HL-60 (cell line): ENCODE measurements around the gene PRICKLE2.

Experiments
- GABPA ChIP-seq: IDR thresholded peaks from 2 replicates; pipeline ENCODE4 v1.6.1; 2012; ENCODE audit warnings: low read depth
- POLR2AphosphoS5 ChIP-seq: IDR thresholded peaks from 2 replicates; pipeline ENCODE4 v1.6.1; 2012; ENCODE audit warnings: low read depth
- TF ChIP-seq, protein P1 (sequence below): IDR thresholded peaks from one replicate; pipeline ENCODE4 v1.5.1; 2011; ENCODE audit warnings: low read length, control low read depth, inconsistent platforms; ENCODE audit not compliant: insufficient read depth
- TF ChIP-seq, protein P2 (sequence below): IDR thresholded peaks from 2 replicates; pipeline ENCODE4 v1.6.1; 2012; ENCODE audit warnings: low read depth; ENCODE audit not compliant: insufficient replicate concordance

DNA sequence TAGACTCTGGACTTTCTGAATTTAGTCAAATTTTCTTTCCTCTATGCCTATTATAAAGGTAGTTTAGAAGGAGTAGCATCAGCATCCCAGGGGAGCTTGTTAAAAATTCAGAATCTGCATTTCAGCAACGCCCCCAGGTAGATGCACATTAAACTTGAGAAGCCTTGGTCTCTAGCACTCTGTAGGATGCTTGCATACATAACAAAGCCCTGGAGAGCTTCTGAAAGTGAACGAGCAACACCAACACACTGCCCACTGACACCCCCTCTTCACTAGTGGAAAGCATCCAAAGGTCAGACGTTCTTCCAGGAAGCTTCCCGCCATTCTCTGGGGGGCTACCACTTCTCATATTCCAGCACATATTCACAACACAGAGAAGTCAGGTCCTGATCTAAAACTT lies 6.5 kb downstream of the PRICKLE2 start:
- TF ChIP-seq, protein P1, sequence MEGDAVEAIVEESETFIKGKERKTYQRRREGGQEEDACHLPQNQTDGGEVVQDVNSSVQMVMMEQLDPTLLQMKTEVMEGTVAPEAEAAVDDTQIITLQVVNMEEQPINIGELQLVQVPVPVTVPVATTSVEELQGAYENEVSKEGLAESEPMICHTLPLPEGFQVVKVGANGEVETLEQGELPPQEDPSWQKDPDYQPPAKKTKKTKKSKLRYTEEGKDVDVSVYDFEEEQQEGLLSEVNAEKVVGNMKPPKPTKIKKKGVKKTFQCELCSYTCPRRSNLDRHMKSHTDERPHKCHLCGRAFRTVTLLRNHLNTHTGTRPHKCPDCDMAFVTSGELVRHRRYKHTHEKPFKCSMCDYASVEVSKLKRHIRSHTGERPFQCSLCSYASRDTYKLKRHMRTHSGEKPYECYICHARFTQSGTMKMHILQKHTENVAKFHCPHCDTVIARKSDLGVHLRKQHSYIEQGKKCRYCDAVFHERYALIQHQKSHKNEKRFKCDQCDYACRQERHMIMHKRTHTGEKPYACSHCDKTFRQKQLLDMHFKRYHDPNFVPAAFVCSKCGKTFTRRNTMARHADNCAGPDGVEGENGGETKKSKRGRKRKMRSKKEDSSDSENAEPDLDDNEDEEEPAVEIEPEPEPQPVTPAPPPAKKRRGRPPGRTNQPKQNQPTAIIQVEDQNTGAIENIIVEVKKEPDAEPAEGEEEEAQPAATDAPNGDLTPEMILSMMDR, result no peak
- TF ChIP-seq POLR2AphosphoS5, result no peak
- TF ChIP-seq GABPA, result no peak
- TF ChIP-seq, protein P2, sequence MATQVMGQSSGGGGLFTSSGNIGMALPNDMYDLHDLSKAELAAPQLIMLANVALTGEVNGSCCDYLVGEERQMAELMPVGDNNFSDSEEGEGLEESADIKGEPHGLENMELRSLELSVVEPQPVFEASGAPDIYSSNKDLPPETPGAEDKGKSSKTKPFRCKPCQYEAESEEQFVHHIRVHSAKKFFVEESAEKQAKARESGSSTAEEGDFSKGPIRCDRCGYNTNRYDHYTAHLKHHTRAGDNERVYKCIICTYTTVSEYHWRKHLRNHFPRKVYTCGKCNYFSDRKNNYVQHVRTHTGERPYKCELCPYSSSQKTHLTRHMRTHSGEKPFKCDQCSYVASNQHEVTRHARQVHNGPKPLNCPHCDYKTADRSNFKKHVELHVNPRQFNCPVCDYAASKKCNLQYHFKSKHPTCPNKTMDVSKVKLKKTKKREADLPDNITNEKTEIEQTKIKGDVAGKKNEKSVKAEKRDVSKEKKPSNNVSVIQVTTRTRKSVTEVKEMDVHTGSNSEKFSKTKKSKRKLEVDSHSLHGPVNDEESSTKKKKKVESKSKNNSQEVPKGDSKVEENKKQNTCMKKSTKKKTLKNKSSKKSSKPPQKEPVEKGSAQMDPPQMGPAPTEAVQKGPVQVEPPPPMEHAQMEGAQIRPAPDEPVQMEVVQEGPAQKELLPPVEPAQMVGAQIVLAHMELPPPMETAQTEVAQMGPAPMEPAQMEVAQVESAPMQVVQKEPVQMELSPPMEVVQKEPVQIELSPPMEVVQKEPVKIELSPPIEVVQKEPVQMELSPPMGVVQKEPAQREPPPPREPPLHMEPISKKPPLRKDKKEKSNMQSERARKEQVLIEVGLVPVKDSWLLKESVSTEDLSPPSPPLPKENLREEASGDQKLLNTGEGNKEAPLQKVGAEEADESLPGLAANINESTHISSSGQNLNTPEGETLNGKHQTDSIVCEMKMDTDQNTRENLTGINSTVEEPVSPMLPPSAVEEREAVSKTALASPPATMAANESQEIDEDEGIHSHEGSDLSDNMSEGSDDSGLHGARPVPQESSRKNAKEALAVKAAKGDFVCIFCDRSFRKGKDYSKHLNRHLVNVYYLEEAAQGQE, result no peak
